Activated T-cell treated with anti-CD3 and anti-CD28 coated beads, Interleukin-2, amount 50 U/mL, for 72 hours (primary cell): ENCODE data around the gene DMD. TPM values are rescaled to one million over a fixed set of nuclear protein-coding genes. Genes with fewer than 3 reads are reported as not detected.
"Not testable (repeated sequence)": the region's sequence is repeated elsewhere in the genome, so short reads cannot be mapped to it uniquely, and the experiment has no call there.

Experiments
- ATAC-seq, 2 donors: fragments of 150-1000 bp; cut with Tn5 transposase; replicated peaks in 1 of 2; 2 replicates each; pipeline ENCODE4 v1.10.0; 2021; ENCODE audit warnings: moderate library complexity in 2 of 2, mild to moderate bottlenecking in 1 of 2
- DNase-seq, 2 donors: peaks; one replicate each; pipeline ENCODE4 v3.0.0; 2021 to 2022; ENCODE audit warnings: mixed read lengths in 1 of 2
- H3K27ac Mint-ChIP-seq: one replicate; pipeline ENCODE4 v1.8.0; 2022; ENCODE audit warnings: mild to moderate bottlenecking, moderate library complexity, mixed read lengths
- H3K27me3 Mint-ChIP-seq: one replicate; pipeline ENCODE4 v1.8.0; 2022; ENCODE audit warnings: low read depth, mixed read lengths
- H3K36me3 Mint-ChIP-seq, 2 donors: one replicate each; pipeline ENCODE4 v1.8.0; 2022; ENCODE audit warnings: mixed read lengths in 2 of 2, mild to moderate bottlenecking in 1 of 2; ENCODE audit not compliant: insufficient read depth in 2 of 2
- H3K4me1 Mint-ChIP-seq: one replicate; pipeline ENCODE4 v1.8.0; 2022; ENCODE audit warnings: low read depth, mixed read lengths
- H3K4me3 Mint-ChIP-seq, 2 donors: one replicate each; pipeline ENCODE4 v1.8.0; 2022; ENCODE audit warnings: mild to moderate bottlenecking in 2 of 2, mixed read lengths in 2 of 2, moderate library complexity in 2 of 2
- H3K9me3 Mint-ChIP-seq, 2 donors: one replicate each; pipeline ENCODE4 v1.8.0; 2022; ENCODE audit warnings: mixed read lengths in 2 of 2
- total RNA-seq, 2 donors: library from RNA; stranded (reverse); gene quantifications; one replicate each; pipeline ENCODE4 v1.2.3, GENCODE V29; 2022

The DMD gene
- total RNA-seq, 2 donors from 2014 or later = 2.9 to 4.6 TPM

DNA sequence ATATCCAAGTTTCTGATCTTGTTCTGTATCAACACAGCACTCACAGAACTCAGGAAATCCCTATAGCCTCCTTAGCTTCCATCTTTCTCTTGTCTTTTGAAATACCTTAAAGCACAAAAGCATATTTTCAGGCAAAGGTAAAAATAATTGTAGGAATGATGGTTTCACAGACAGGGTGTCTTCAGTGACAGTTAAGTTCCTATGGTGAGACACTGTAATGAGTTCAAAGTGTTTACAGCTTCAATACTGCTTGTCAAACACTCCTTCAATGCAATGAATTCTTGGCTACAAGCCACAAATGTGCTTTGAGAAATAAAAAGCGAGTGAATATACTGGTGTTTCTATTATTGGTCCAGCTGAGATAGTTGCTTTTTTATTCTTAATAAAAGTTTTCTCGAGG lies 466.0 kb downstream of the DMD start:
- no peaks in the 10 kb centered on the region for H3K36me3 Mint-ChIP-seq
- H3K27me3 Mint-ChIP-seq = peaks cover 6% of the 10 kb centered on the region
- no peak for DNase-seq
- H3K4me3 Mint-ChIP-seq = no peak overlapping the region
- H3K27ac Mint-ChIP-seq = no peak overlapping the region
- H3K9me3 Mint-ChIP-seq = peaks cover 0 to 3% of the 10 kb centered on the region in 2 donors
- no peak for ATAC-seq
- no peaks in the 10 kb centered on the region for H3K4me1 Mint-ChIP-seq

DNA sequence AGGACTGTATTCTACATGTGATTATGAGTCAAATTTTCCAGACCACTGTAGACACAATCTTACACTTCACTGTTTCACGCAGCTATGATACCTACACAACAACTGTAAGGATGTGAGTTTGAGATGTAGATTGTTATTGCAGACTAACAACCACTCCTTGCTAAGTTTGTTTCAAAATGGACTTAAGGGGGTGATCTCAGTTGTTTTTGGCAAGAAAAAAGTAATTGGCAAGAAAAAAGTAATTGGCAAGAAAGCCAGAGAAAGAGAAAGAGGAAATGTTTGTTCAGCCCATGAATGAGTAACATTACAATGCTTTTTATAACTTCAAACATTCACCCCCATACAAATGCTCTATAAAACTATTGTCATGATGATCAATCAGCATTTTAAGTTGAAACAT lies 466.4 kb downstream of the DMD start:
- Mint-ChIP-seq H3K27me3 (peaks cover 6% of the 10 kb centered on the region), H3K4me1 (no peaks in the 10 kb centered on the region), H3K4me3 (no peak overlapping the region), H3K9me3 (peaks cover 0 to 3% of the 10 kb centered on the region in 2 donors), H3K36me3 (no peaks in the 10 kb centered on the region), H3K27ac (no peak overlapping the region)
- no peak for DNase-seq
- no peak for ATAC-seq

DNA sequence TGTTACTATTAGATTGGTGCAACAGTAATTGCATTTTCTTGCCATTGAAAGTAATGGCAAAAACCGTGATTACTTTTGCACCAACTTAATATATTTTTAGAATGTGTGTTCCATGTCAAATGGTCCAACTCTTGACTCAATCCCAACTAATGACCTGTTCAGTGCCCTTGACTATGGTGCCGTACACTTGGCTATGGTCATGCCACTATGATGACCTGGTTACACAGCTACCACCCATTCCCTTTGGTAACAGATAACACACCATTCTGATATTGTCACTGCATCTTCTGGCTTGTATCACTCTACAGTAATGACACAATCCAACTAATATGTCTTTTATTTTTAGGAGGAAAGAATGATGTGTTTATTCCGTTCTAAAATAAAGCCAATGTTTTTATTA lies 469.4 kb downstream of the DMD start:
- H3K9me3 Mint-ChIP-seq = peaks cover 0 to 3% of the 10 kb centered on the region in 2 donors
- DNase-seq (no peak), ATAC-seq (no peak)
- H3K4me3 Mint-ChIP-seq = no peak overlapping the region
- no peaks in the 10 kb centered on the region for H3K36me3 Mint-ChIP-seq
- H3K27ac Mint-ChIP-seq = no peak overlapping the region
- peaks cover 6% of the 10 kb centered on the region for H3K27me3 Mint-ChIP-seq
- H3K4me1 Mint-ChIP-seq = no peaks in the 10 kb centered on the region

DNA sequence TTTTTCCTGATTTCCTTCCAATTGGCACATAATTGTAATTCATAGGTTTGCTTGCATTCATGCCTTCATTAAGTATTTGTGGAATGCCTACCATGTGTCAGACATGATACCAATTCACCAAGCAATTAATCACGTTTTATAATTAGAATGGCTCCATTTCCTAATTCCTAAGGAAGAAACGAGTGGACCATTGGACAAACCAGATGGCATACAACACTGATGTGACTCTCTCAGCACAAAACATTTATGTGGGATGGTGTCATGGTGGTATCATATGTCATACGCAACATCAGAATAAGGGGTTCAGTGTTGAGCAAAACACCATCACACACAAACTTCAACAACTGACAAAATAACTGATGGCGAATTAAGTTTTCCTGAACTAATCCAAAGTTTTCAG lies 502.8 kb downstream of the DMD start:
- Mint-ChIP-seq H3K4me1 (no peaks in the 10 kb centered on the region), H3K27me3 (no peaks in the 10 kb centered on the region), H3K9me3 (no peaks in the 10 kb centered on the region), H3K4me3 (no peak overlapping the region), H3K36me3 (peaks cover 0 to 1% of the 10 kb centered on the region in 2 donors), H3K27ac (no peak overlapping the region)
- DNase-seq = no peak
- no peak for ATAC-seq

DNA sequence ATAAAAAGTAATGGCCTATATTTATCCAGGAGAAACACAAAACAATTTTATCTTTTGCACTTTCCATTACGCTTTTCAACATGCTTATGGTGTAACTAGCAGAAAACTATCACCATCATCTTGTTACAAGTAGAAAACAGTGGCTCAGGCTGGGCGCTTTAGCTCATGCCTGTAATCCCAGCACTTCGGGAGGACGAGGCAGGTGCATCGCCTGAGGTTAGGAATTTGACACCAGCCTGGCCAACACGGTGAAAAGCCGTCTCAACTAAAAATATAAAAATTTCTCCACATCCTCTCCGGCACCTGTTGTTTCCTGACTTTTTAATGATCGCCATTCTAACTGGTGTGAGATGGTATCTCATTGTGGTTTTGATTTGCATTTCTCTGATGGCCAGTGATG lies 506.0 kb downstream of the DMD start:
- DNase-seq, H3K4me1 Mint-ChIP-seq, H3K27me3 Mint-ChIP-seq, H3K27ac Mint-ChIP-seq, ATAC-seq, H3K9me3 Mint-ChIP-seq, H3K36me3 Mint-ChIP-seq, H3K4me3 Mint-ChIP-seq: not testable (repeated sequence)

DNA sequence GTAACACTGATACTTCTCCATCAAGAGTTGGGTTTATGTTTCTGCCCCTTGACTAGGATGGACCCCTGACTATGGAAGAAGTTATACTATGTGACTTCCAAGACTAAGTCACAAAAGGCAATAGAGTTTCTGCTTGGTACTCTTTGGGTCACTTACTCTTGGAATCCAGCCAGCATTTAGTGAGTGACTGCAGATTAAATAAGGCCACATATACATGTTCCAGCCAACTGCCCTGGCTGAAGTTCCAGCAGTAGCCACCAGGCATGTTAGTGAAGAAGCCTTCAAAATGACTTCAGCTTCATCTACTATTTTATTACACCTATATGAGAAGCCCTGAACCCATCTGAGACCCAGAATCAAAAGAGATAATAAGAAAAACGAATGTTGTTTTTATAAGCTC lies 524.0 kb downstream of the DMD start:
- H3K4me3 Mint-ChIP-seq = no peak overlapping the region
- H3K27ac Mint-ChIP-seq = no peak overlapping the region
- DNase-seq (no peak), ATAC-seq (no peak)
- H3K9me3 Mint-ChIP-seq = no peaks in the 10 kb centered on the region
- H3K27me3 Mint-ChIP-seq = no peaks in the 10 kb centered on the region
- no peaks in the 10 kb centered on the region for H3K36me3 Mint-ChIP-seq
- no peaks in the 10 kb centered on the region for H3K4me1 Mint-ChIP-seq

DNA sequence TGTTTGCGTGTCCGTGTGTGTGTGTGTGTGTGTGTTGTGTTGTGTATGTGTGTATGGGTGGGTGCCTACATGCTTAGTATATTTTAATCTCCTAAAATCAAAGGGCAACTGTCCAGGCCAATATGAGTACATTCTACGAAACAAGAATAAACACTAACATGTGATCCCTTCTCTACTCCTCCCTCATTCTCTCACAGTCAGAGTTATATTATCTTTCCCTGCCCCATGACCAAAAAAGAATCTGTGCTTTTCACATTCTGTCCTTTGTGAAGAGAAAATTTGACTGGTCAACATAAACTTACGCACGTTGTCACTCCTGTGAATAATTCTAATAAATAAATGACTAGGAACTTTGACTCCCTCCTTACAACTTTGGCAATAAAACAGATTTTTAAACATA lies 532.9 kb downstream of the DMD start:
- peaks cover 0 to 4% of the 10 kb centered on the region in 2 donors for H3K9me3 Mint-ChIP-seq
- no peaks in the 10 kb centered on the region for H3K27me3 Mint-ChIP-seq
- ATAC-seq (no peak), DNase-seq (no peak)
- no peak overlapping the region for H3K4me3 Mint-ChIP-seq
- no peaks in the 10 kb centered on the region for H3K4me1 Mint-ChIP-seq
- no peaks in the 10 kb centered on the region for H3K36me3 Mint-ChIP-seq
- H3K27ac Mint-ChIP-seq = no peak overlapping the region

DNA sequence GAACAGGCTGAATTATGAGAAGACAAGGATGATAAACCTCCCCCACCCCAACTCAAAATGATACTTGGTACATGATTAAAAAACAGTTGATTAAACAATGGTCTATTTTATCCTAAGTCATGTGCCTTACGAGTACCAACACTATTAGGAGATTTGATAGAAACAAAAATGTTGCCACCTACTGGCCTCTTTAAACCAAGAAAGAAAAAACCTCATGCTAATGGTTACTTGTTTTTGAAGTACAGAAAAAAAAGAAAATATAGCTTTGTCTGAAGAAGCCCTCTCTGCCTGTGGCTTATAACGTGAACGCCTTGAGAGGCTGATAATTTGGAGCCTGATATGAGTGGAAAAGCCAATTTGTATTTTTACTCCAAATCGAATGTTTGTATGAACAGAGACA lies 538.2 kb downstream of the DMD start:
- ATAC-seq = no peak
- H3K9me3 Mint-ChIP-seq = no peaks in the 10 kb centered on the region

DNA sequence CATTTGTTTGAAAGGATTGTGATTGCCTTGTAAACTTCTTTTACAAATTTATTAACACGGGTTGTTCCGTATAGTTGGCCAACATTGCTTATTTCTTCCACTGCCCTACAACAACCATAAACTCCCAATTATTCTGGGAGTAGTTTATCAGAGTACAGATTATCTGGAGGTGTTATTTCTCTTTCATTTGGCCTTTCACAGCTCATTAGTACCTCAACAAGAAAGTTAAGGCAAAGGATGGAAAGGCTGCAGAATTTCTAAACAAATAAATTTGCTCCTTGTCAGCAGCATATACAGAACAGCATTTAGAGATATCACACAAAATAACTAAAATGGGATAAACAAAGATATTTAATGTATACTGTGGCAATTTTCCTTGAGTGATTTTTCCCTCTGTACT lies 548.8 kb downstream of the DMD start:
- Mint-ChIP-seq H3K36me3 (no peaks in the 10 kb centered on the region), H3K4me1 (no peaks in the 10 kb centered on the region), H3K4me3 (no peak overlapping the region), H3K27me3 (no peaks in the 10 kb centered on the region), H3K27ac (no peak overlapping the region), H3K9me3 (peaks cover 4% of the 10 kb centered on the region in 2 donors)
- ATAC-seq (no peak), DNase-seq (no peak)

More for the DNA sequence above, 538.2 kb downstream of the DMD start:
- no peaks in the 10 kb centered on the region for H3K4me1 Mint-ChIP-seq
- H3K27ac Mint-ChIP-seq = no peak overlapping the region
- no peaks in the 10 kb centered on the region for H3K27me3 Mint-ChIP-seq
- H3K36me3 Mint-ChIP-seq = no peaks in the 10 kb centered on the region
- no peak for DNase-seq
- no peak overlapping the region for H3K4me3 Mint-ChIP-seq

DNA sequence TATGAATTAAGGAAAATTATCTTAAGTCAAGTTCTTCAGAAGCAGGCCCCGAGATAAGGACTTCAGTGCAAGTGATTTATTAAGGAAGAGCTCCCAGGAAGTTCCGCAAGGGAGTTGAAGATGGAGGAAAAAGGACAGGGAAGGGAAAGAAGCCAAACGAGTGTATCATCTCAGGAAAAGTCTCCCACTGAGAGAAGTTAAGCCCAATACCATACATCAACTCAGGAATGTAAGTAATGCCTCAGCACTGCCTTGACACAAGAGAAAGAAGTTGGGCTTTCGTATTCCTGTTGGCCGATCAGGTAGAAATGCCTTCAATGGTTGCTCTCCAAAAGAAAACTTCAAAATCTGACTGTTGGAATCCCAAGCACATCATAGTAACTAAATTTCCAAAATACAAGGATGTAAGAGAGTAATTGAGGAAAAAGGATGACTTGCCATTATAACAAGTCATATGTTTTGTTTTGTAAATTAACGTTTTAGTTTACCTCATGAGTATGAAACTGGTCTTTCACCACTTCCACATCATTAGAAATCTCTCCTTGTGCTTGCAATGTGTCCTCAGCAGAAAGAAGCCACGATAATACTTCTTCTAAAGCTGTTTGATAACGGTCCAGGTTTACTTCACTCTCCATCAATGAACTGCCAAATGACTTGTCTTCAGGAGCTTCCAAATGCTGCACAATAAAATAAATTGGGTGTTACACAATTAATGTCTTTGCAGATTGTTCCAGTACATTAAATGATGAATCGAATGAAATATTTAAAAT lies 566.7 kb downstream of the DMD start:
- no peak overlapping the region for H3K4me3 Mint-ChIP-seq
- H3K36me3 Mint-ChIP-seq = no peaks in the 10 kb centered on the region
- no peak overlapping the region for H3K27ac Mint-ChIP-seq
- DNase-seq (no peak), ATAC-seq (no peak)
- H3K9me3 Mint-ChIP-seq = no peaks in the 10 kb centered on the region
- H3K27me3 Mint-ChIP-seq = peaks cover 7% of the 10 kb centered on the region
- no peaks in the 10 kb centered on the region for H3K4me1 Mint-ChIP-seq

DNA sequence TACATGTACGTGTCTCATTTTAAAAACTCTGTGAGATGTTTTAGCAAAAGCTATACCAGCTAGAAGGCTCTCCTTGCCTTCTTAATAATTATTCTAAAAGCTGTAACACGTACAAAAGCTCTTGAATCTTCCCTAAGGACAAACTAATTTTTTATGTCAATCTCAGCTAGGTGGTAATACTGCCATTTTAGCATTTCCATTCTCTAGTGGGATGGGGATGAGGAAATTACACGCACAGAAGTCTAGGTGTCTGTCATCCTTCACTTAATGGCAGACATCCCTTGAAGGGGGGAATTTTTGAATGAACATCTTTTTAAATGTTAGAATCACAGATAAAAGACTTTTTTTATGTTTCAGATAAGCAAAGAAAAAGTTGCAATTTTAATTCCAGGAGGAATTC lies 569.1 kb downstream of the DMD start:
- no peak overlapping the region for H3K4me3 Mint-ChIP-seq
- H3K27me3 Mint-ChIP-seq = peaks cover 7% of the 10 kb centered on the region
- ATAC-seq = no peak
- no peak overlapping the region for H3K27ac Mint-ChIP-seq
- H3K36me3 Mint-ChIP-seq = no peaks in the 10 kb centered on the region
- DNase-seq = no peak
- H3K4me1 Mint-ChIP-seq = no peaks in the 10 kb centered on the region
- H3K9me3 Mint-ChIP-seq = no peaks in the 10 kb centered on the region

DNA sequence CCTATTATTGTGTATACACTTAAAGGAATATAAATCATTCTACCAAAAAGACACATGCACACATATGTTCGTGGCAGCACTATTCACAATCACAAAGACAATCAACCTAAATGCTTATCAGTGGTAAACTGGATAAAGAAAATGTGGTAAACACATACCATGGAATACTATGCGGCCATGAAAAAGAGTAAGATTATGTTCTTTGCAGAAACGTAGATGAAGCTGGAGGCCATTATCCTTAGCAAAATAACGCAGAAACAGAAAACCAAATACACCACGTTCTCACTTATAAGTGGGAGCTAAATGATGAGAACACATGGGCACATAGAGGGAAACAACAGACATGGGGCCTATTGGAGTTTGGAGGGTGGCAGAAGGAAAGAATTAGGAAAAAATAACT lies 593.2 kb downstream of the DMD start:
- Mint-ChIP-seq H3K4me1 (no peaks in the 10 kb centered on the region), H3K4me3 (no peak overlapping the region), H3K36me3 (no peaks in the 10 kb centered on the region), H3K9me3 (peaks cover 0 to 2% of the 10 kb centered on the region in 2 donors), H3K27me3 (no peaks in the 10 kb centered on the region), H3K27ac (no peak overlapping the region)
- no peak for DNase-seq
- no peak for ATAC-seq

DNA sequence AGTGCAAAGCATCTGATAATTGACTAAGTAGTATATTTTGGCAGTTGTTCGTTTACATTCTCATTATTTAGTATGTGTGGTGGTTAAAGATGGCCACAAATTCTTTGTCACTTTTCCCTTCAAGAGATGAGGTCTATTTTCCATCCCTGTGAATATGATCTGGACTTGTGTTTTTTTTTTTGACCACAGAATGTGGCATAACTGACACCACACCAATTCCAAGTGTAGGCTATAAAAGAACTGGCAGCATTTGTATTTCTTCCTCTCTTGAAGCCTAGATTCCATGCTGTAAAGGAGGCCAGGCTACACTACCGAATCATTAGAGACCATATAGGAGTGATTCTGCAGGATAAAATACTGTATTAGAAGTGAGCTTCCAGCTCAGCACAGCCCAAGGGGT lies 596.6 kb downstream of the DMD start:
- ATAC-seq = no peak
- no peaks in the 10 kb centered on the region for H3K27me3 Mint-ChIP-seq
- no peak overlapping the region for H3K27ac Mint-ChIP-seq
- H3K4me3 Mint-ChIP-seq = no peak overlapping the region
- DNase-seq = no peak
- H3K4me1 Mint-ChIP-seq = no peaks in the 10 kb centered on the region
- no peaks in the 10 kb centered on the region for H3K36me3 Mint-ChIP-seq
- H3K9me3 Mint-ChIP-seq = peaks cover 0 to 2% of the 10 kb centered on the region in 2 donors

DNA sequence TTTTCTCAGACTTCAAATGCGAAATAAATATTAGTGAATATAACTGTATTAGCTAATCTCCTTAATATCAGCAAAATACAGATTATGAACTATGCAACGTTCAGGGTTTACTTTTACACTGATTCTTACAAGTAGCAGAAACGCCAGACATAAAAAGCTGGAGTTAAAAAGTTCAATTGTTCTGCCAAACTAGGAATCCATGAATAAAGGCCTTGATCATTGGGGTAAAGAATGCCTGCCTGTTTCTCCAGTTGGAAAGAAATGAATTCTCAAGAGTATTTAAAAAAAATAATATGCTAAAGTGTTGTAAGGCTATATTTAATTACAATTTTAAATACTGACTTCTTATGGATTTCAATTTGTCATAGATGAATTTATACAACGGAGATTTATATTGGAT lies 612.2 kb downstream of the DMD start:
- H3K4me3 Mint-ChIP-seq = no peak overlapping the region
- no peaks in the 10 kb centered on the region for H3K36me3 Mint-ChIP-seq
- H3K27ac Mint-ChIP-seq = no peak overlapping the region
- DNase-seq = no peak
- H3K27me3 Mint-ChIP-seq = no peaks in the 10 kb centered on the region
- H3K4me1 Mint-ChIP-seq = no peaks in the 10 kb centered on the region
- no peak for ATAC-seq
- H3K9me3 Mint-ChIP-seq = peaks cover 2 to 4% of the 10 kb centered on the region in 2 donors
